Gastroesophageal sphincter (tissue), 3 donors: ENCODE results near the gene SH2D5.

ENCODE experiments used
- EP300 ChIP-seq: sonication (generic); formaldehyde crosslinking; IDR thresholded peaks from one replicate; pipeline ENCODE4 v1.6.1; 2017; ENCODE audit warnings: antibody characterized with exemption, mild to moderate bottlenecking
- POLR2A ChIP-seq, 2 donors: fragments of 450-650 bp; IDR thresholded peaks; one replicate each; pipeline ENCODE4 v1.6.1; 2017; ENCODE audit warnings: antibody characterized with exemption in 2 of 2, mild to moderate bottlenecking in 2 of 2, moderate library complexity in 1 of 2
- POLR2AphosphoS5 ChIP-seq: sonication (generic); formaldehyde crosslinking; IDR thresholded peaks from one replicate; pipeline ENCODE4 v1.6.1; 2017; ENCODE audit warnings: antibody characterized with exemption
- TF ChIP-seq, protein P1 (sequence below), 4 experiments: fragments of 200-600 bp in 2 of 4; fragments of 450-650 bp in 2 of 4; sonication (generic) in 1 of 4; IDR thresholded peaks; one replicate each; pipeline ENCODE4 v1.5.1; 2017 to 2019; ENCODE audit warnings: antibody characterized with exemption in 4 of 4, mild to moderate bottlenecking in 2 of 4, moderate library complexity in 2 of 4

DNA sequence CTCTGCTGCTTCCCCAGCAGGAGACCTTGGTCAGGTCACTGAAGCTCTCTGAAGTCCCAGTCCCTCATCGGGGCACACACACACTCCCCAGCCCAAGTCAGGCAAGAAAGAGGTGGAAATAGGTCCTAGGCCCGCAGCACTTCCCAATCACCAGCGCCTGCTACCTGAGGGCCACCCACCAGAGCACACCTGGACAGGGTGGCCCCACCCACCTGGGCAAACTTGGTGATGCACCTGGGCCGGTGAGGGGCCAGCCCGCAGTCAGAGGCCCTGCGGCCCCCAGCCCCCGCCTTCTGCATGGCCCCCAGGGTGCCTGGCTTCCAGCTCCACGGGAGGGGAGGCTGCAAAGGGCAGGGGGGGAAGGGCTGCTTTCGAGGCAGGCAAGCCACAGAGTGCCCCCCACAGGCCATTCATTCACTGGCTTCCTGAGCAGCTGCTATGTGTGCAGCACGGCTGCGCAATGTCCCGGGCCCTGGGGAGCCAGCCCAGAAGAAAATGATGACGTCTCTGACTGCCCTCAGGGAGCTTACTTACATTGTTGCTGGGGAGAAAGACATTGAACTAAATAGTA lies 4.7 kb downstream of the SH2D5 start:
- TF ChIP-seq, protein P1, sequence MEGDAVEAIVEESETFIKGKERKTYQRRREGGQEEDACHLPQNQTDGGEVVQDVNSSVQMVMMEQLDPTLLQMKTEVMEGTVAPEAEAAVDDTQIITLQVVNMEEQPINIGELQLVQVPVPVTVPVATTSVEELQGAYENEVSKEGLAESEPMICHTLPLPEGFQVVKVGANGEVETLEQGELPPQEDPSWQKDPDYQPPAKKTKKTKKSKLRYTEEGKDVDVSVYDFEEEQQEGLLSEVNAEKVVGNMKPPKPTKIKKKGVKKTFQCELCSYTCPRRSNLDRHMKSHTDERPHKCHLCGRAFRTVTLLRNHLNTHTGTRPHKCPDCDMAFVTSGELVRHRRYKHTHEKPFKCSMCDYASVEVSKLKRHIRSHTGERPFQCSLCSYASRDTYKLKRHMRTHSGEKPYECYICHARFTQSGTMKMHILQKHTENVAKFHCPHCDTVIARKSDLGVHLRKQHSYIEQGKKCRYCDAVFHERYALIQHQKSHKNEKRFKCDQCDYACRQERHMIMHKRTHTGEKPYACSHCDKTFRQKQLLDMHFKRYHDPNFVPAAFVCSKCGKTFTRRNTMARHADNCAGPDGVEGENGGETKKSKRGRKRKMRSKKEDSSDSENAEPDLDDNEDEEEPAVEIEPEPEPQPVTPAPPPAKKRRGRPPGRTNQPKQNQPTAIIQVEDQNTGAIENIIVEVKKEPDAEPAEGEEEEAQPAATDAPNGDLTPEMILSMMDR (IDR thresholded peaks at IDR 0.05), result no peak
- no peak for TF ChIP-seq POLR2AphosphoS5
- no peak for TF ChIP-seq POLR2A (IDR thresholded peaks at IDR 0.05)
- no peak for TF ChIP-seq EP300
